DOHH2 (cell line): ENCODE measurements around the gene CCDC88C.

Source experiments
- H3F3A ChIP-seq: fragments of 200-600 bp; sonication (generic), shearing (Covaris generic); 2 replicates; pipeline ENCODE4 v1.6.0; 2016; ENCODE audit warnings: antibody characterized with exemption, mild to moderate bottlenecking; ENCODE audit not compliant: control insufficient read depth, insufficient read depth
- H3K27ac ChIP-seq: fragments of 200-600 bp; sonication (generic); 2 replicates; pipeline ENCODE4 v1.5.1; 2014; ENCODE audit warnings: low read depth, mild to moderate bottlenecking, low read length, moderate library complexity
- H3K27me3 ChIP-seq: fragments of 200-600 bp; sonication (generic); 2 replicates; pipeline ENCODE4 v1.6.1; 2014; ENCODE audit warnings: mild to moderate bottlenecking, low read length, mixed read lengths; ENCODE audit not compliant: control insufficient read depth
- H3K36me3 ChIP-seq: fragments of 200-600 bp; sonication (generic); 2 replicates; pipeline ENCODE4 v1.6.1; 2014; ENCODE audit warnings: mild to moderate bottlenecking, low read length, moderate library complexity, mixed read lengths; ENCODE audit not compliant: control insufficient read depth
- H3K4me1 ChIP-seq: fragments of 200-600 bp; sonication (generic); 2 replicates; pipeline ENCODE4 v1.6.1; 2014; ENCODE audit warnings: mild to moderate bottlenecking, low read length, mixed read lengths; ENCODE audit not compliant: control insufficient read depth
- H3K4me2 ChIP-seq: fragments of 200-600 bp; sonication (generic); 2 replicates; pipeline ENCODE4 v1.6.0; 2014; ENCODE audit warnings: mild to moderate bottlenecking, low read length, moderate library complexity
- H3K4me3 ChIP-seq: fragments of 200-600 bp; sonication (generic); 2 replicates; pipeline ENCODE4 v1.5.1; 2014; ENCODE audit warnings: mild to moderate bottlenecking, low read length, mixed read lengths
- H3K79me2 ChIP-seq: fragments of 200-600 bp; sonication (generic); 2 replicates; pipeline ENCODE4 v1.6.1; 2014; ENCODE audit warnings: mild to moderate bottlenecking, low read length, mixed read lengths; ENCODE audit not compliant: control insufficient read depth
- H3K9me2 ChIP-seq: fragments of 200-600 bp; sonication (generic); replicated peaks from 2 replicates; pipeline ENCODE4 v1.6.1; 2014; ENCODE audit warnings: mild to moderate bottlenecking, low read length, mixed read lengths; ENCODE audit not compliant: control insufficient read depth
- H3K9me3 ChIP-seq: fragments of 200-600 bp; sonication (generic); 2 replicates; pipeline ENCODE4 v1.6.1; 2014; ENCODE audit warnings: antibody characterized with exemption, low read length, mixed read lengths; ENCODE audit not compliant: control insufficient read depth, insufficient read depth
- H4K20me1 ChIP-seq: fragments of 200-600 bp; sonication (generic); 2 replicates; pipeline ENCODE4 v1.6.0; 2014; ENCODE audit warnings: low read depth, mild to moderate bottlenecking, antibody characterized with exemption, low read length, moderate library complexity; ENCODE audit not compliant: control insufficient read depth, insufficient read depth
- CTCF ChIP-seq: fragments of 200-600 bp; sonication (generic); IDR thresholded peaks from one replicate; pipeline ENCODE4 v1.5.1; 2014; ENCODE audit warnings: antibody characterized with exemption, mild to moderate bottlenecking, low read depth, low read length; ENCODE audit not compliant: poor library complexity, severe bottlenecking
- EZH2phosphoT487 ChIP-seq: fragments of 200-600 bp; sonication (generic); IDR thresholded peaks from 2 replicates; pipeline ENCODE4 v1.6.1; 2017; ENCODE audit warnings: borderline replicate concordance, mild to moderate bottlenecking, antibody characterized with exemption, low read length, moderate library complexity, mixed read lengths

CCDC88C gene

GRCh38 chr14:91417120-91417982 is at the start of gene CCDC88C:
CCDC88C (minus strand) TSS chr14:91417820; CDS start chr14:91417690, 130 bp downstream.
- H3K4me2 ChIP-seq, result peak within 1 kb of the TSS; percentile 95
- H3K27ac ChIP-seq, result peak within 1 kb of the TSS; percentile 96
- H3F3A ChIP-seq, result peaks cover 24% of the 10 kb centered on the region
- H3K9me2 ChIP-seq, result no peaks in the 10 kb centered on the region
- TF ChIP-seq CTCF (peak; percentile 31), EZH2phosphoT487 (no peak)
- no peaks in the 10 kb centered on the region for H3K9me3 ChIP-seq
- H3K4me1 ChIP-seq, result peaks cover 54% of the 10 kb centered on the region
- peaks cover 49% of the 10 kb centered on the region for H3K36me3 ChIP-seq
- H3K79me2 ChIP-seq, result peaks cover 50% of the 10 kb centered on the region
- peak within 1 kb of the TSS; percentile 87 for H3K4me3 ChIP-seq
- H3K27me3 ChIP-seq, result no peaks in the 10 kb centered on the region
- H4K20me1 ChIP-seq, result peaks cover 17% of the 10 kb centered on the region; the same call in 1 of the 2 replicates

- Histone ChIP-seq H3K79me2 (peaks cover 16% of the 10 kb centered on the region), H3K36me3 (peaks cover 94% of the 10 kb centered on the region), H3K9me2 (no peaks in the 10 kb centered on the region), H3K9me3 (no peaks in the 10 kb centered on the region), H3K27ac (no peak overlapping the region), H3K4me1 (no peaks in the 10 kb centered on the region), H3K27me3 (no peaks in the 10 kb centered on the region), H4K20me1 (no peaks in the 10 kb centered on the region), H3K4me3 (no peak overlapping the region), H3K4me2 (no peak overlapping the region), H3F3A (peaks cover 10% of the 10 kb centered on the region; the same call in 1 of the 2 replicates)
- TF ChIP-seq EZH2phosphoT487 (no peak), CTCF (no peak)
Measured at GRCh38 chr14:91466192-91466591, 48.6 kb upstream of the CCDC88C start.

- Histone ChIP-seq H3K9me3 (no peaks in the 10 kb centered on the region), H3K79me2 (peaks cover 9% of the 10 kb centered on the region), H3K4me3 (no peak overlapping the region), H3F3A (peaks cover 7% of the 10 kb centered on the region; the same call in 1 of the 2 replicates), H4K20me1 (no peaks in the 10 kb centered on the region), H3K9me2 (no peaks in the 10 kb centered on the region), H3K4me1 (no peaks in the 10 kb centered on the region), H3K4me2 (no peak overlapping the region), H3K27me3 (no peaks in the 10 kb centered on the region), H3K27ac (no peak overlapping the region), H3K36me3 (peaks cover 94% of the 10 kb centered on the region)
- TF ChIP-seq CTCF (no peak), EZH2phosphoT487 (no peak)
Measured at GRCh38 chr14:91464615-91465205, 47.1 kb upstream of the CCDC88C start.
